ENCODE measurements around the gene SLC18A2. TPM values are rescaled to one million over a fixed set of nuclear protein-coding genes. Genes with fewer than 3 reads are reported as not detected.

SLC18A2 gene
- total RNA-seq (under 1 TPM; 0.09 to 0.92 (median 0.37) TPM), polyA plus RNA-seq (under 1 TPM; 0.02 to 0.20 (median 0.03) TPM)
- long read RNA-seq, donor 1, result 0 reads
- long read RNA-seq, donor 2, partial matches to known transcripts, result 0 of 10 reads
- long read RNA-seq, donor 2, other reads (novel, unspliced or antisense), result 10 of 10 reads

DNA sequence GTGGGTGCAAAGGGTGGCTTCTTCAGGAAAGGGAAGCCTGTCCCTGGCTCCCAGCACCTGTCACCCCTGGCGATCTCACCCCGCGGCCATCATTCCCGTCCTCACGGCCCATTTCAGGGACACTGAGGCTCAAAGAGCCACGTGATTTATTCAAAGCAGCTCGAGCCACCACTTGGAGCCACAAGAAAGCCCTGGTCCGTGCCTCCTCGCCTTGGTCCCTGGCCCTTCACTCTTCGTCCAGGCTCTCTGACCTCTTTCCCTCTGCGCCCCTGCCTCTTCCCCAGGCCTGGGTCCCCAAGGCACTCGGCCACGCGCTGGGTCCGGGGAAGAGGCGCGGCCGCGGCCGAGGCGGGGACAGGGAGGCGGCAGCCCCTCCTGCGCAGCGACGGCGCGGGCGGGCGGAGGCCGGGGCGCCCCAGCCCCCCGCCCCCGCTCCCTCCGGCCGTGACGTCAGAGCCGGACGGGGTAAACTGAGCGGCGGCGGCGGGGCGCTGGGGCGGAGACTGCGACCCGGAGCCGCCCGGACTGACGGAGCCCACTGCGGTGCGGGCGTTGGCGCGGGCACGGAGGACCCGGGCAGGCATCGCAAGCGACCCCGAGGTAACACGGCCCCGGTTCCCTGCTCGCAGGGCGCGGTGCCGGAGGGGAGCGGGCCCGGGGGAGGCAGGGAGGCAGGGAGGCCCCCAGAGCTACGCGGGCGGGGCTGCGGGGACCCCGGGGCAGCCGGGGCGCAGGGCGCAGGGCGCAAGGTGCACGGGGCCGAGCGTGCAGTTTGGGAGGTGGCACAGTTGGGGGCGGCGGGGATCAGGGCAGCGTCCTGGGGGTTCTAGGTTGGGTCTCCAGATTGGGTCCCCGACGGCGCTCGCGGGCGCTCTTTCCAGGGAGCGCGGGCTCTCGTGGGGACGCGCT, at the start of gene SLC18A2:
Gene SLC18A2, plus strand, starts transcription at position 494 of the 909 bp plus-strand sequence. CDS start 580 bp downstream, outside the sequence.
- peaks cover 0 to 11% (median 2%) of the 10 kb centered on the region in 8 donors for H3K9me3 ChIP-seq
- H3K4me3 ChIP-seq, result peak within 1 kb of the TSS in 7 of 8 donors; percentile 24 to 62 (median 36)
- no peak for TF ChIP-seq POLR2A (IDR thresholded peaks at IDR 0.05)
- no peaks in the 10 kb centered on the region for H3K36me3 ChIP-seq
- 6 to 8% (median 6%) methylated on average over 55 to 93 of the region's 93 CpGs for WGBS, 5 donors
- DNase-seq, result no peak
- H3K27me3 ChIP-seq (replicated peaks in 1 of 7), result peaks cover 0 to 82% (median 32%) of the 10 kb centered on the region in 7 donors
- no peak within 1 kb of the TSS for H3K27ac ChIP-seq
- H3K4me1 ChIP-seq, result peaks cover 6 to 33% (median 13%) of the 10 kb centered on the region in 6 donors
- intact Hi-C loops (cut with DNase I; ENCODE audit: low total_unique reads), result no loop called here

DNA sequence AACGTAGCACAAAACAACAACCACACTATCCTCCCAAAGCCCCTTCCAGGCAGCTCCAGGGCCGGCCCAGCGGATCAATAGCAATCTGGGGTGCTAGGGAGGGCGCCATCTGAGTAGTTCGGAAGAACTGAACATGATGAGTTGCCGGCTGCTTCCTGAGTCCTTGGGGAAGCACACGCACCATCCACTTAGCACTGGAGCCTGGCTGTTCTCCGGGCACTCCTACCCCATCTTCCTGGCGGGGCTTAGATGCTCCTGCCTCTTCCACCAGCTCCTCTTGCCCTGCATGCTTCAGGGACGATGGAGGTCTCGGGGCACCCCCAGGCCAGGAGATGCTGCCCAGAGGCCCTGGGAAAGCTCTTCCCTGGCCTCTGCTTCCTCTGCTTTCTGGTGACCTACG, 43.7 kb upstream of the SLC18A2 start, which contains the start of gene KCNK18:
Gene KCNK18, plus strand, starts transcription at position 301 of the 400 bp plus-strand sequence. Its CDS starts 0 bp downstream, at position 301.
- Histone ChIP-seq H3K27ac (no peak within 1 kb of the TSS), H3K4me1 (no peaks in the 10 kb centered on the region), H3K27me3 (replicated peaks in 1 of 7) (peaks cover 0 to 71% (median 0%) of the 10 kb centered on the region in 7 donors), H3K36me3 (no peaks in the 10 kb centered on the region), H3K9me3 (no peaks in the 10 kb centered on the region), H3K4me3 (no peak within 1 kb of the TSS)
- intact Hi-C loops (cut with DNase I; ENCODE audit: low total_unique reads), result no loop called here
- DNase-seq, result no peak
- 63 to 87% (median 82%) methylated on average over 9 to 12 of the region's 12 CpGs for WGBS, 5 donors
- no peak for TF ChIP-seq POLR2AphosphoS5 (IDR thresholded peaks at IDR 0.05)
- TF ChIP-seq, protein P1, sequence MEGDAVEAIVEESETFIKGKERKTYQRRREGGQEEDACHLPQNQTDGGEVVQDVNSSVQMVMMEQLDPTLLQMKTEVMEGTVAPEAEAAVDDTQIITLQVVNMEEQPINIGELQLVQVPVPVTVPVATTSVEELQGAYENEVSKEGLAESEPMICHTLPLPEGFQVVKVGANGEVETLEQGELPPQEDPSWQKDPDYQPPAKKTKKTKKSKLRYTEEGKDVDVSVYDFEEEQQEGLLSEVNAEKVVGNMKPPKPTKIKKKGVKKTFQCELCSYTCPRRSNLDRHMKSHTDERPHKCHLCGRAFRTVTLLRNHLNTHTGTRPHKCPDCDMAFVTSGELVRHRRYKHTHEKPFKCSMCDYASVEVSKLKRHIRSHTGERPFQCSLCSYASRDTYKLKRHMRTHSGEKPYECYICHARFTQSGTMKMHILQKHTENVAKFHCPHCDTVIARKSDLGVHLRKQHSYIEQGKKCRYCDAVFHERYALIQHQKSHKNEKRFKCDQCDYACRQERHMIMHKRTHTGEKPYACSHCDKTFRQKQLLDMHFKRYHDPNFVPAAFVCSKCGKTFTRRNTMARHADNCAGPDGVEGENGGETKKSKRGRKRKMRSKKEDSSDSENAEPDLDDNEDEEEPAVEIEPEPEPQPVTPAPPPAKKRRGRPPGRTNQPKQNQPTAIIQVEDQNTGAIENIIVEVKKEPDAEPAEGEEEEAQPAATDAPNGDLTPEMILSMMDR (IDR thresholded peaks at IDR 0.05 in 8 of 11, conservative IDR thresholded peaks at IDR 0.05 in 3 of 11), result no peak
- TF ChIP-seq POLR2A (IDR thresholded peaks at IDR 0.05), result no peak

DNA sequence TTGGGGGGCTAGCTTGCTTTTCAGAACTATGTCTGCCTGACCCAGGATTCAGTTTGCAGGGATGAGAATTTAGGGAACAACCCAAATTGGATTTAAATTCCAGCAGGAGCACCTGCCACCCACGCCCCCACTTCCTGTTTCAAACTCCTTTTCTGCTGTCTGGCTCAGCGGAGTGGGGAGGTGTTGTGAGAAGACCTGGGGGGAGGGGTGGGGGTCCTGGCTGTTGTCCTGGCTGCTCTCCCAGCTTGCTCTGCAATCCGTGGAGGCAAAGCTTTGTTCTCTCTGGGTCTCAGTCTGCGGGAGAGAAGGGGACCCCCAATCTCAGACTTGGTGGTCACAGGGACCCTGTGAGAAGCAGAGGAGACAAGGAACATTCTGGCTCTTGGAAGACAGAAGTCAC, 42.8 kb upstream of the SLC18A2 start:
- DNase-seq, result peak; percentile 37
- intact Hi-C loops (cut with DNase I; ENCODE audit: low total_unique reads), result no loop called here
- 31 to 48% (median 43%) methylated on average over 4 of the region's 4 CpGs for WGBS, 5 donors

DNA sequence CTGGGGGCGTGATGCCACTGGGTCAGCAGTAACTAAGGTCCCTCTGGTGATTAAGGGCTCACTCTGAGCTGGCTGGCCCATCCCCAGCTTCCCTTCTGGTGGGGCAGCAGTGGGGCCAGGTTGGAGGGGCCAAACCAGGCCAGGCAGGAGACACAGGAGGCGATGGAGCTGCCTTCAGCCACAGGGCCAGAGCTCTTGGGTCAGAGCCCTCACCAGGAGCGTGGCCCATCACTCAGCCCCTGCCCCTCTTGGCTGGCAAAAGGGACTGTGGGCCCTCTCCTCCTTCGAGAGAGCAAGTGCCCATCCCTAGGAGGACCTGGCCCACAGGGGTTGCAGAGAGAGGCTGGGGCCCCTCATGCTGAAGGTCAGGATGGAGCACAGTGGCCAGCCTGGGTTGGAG, 39.1 kb upstream of the SLC18A2 start:
- no peaks in the 10 kb centered on the region for H3K36me3 ChIP-seq
- H3K27ac ChIP-seq, result no peak overlapping the region
- intact Hi-C loops (cut with DNase I; ENCODE audit: low total_unique reads), result no loop called here
- WGBS, 5 donors, result 64 to 85% (median 69%) methylated on average over 4 of the region's 4 CpGs
- H3K4me1 ChIP-seq, result no peaks in the 10 kb centered on the region
- TF ChIP-seq POLR2AphosphoS5 (IDR thresholded peaks at IDR 0.05), result no peak
- TF ChIP-seq POLR2A (IDR thresholded peaks at IDR 0.05), result no peak
- TF ChIP-seq, protein P1 (IDR thresholded peaks at IDR 0.05 in 8 of 11, conservative IDR thresholded peaks at IDR 0.05 in 3 of 11), result no peak
- H3K4me3 ChIP-seq, result no peak overlapping the region
- H3K9me3 ChIP-seq, result peaks cover 0 to 9% (median 0%) of the 10 kb centered on the region in 8 donors
- peaks cover 0 to 62% (median 0%) of the 10 kb centered on the region in 7 donors for H3K27me3 ChIP-seq (replicated peaks in 1 of 7)
- no peak for DNase-seq

More for the DNA sequence above, 42.8 kb upstream of the SLC18A2 start:
- no peak overlapping the region for H3K4me3 ChIP-seq
- H3K4me1 ChIP-seq, result no peaks in the 10 kb centered on the region
- TF ChIP-seq POLR2AphosphoS5 (IDR thresholded peaks at IDR 0.05) (no peak), POLR2A (IDR thresholded peaks at IDR 0.05) (no peak)
- TF ChIP-seq, protein P1 (IDR thresholded peaks at IDR 0.05 in 8 of 11, conservative IDR thresholded peaks at IDR 0.05 in 3 of 11), result no peak
- H3K9me3 ChIP-seq, result no peaks in the 10 kb centered on the region
- peaks cover 0 to 71% (median 0%) of the 10 kb centered on the region in 7 donors for H3K27me3 ChIP-seq (replicated peaks in 1 of 7)
- no peak overlapping the region for H3K27ac ChIP-seq
- no peaks in the 10 kb centered on the region for H3K36me3 ChIP-seq
